ENCODE measurements around the gene SPECC1.

DNA sequence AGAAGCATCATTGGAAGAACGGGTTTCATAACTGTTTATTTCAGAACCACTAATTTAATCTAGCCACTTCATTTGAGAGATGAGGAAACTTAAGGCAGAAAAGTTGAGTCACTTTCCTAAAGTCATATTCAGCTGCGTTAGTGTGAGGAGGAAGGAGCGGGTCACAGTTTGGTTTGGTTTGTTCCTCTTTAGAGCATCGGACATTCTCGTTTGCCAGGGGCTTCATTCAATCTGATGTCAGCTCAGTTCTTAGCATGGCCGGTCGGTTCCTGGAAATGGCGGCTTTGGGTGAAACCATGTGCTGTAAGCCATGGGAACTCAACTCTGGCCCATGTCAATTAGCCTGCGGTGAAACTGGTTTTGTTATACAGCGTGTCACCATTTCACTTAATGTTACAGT, 271.7 kb downstream of the SPECC1 start:
- no peak for TF ChIP-seq POLR2A (IDR thresholded peaks at IDR 0.05)
- TF ChIP-seq, protein P1, sequence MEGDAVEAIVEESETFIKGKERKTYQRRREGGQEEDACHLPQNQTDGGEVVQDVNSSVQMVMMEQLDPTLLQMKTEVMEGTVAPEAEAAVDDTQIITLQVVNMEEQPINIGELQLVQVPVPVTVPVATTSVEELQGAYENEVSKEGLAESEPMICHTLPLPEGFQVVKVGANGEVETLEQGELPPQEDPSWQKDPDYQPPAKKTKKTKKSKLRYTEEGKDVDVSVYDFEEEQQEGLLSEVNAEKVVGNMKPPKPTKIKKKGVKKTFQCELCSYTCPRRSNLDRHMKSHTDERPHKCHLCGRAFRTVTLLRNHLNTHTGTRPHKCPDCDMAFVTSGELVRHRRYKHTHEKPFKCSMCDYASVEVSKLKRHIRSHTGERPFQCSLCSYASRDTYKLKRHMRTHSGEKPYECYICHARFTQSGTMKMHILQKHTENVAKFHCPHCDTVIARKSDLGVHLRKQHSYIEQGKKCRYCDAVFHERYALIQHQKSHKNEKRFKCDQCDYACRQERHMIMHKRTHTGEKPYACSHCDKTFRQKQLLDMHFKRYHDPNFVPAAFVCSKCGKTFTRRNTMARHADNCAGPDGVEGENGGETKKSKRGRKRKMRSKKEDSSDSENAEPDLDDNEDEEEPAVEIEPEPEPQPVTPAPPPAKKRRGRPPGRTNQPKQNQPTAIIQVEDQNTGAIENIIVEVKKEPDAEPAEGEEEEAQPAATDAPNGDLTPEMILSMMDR (IDR thresholded peaks at IDR 0.05), result no peak

All from adrenal gland (tissue), 5 donors.